ENCODE measurements around the gene KCNN2. TPM values are rescaled to one million over a fixed set of nuclear protein-coding genes. Genes with fewer than 3 reads are reported as not detected.

Gene KCNN2
- total RNA-seq, 1 experiment from 2014 or later = not detected

GRCh38 chr5:114380721-114381120 lies 18.9 kb downstream of the KCNN2 start:
- intact Hi-C loops (cut with micrococcal nuclease) = no loop called here
- no TSS peak for BruUV-seq (replicated peaks)
- RAD21 ChIA-PET (ENCODE audit: low non-redundant PET in 1 of 2, low total read pairs in 2 of 2, uncharacterized antibody in 2 of 2, unreplicated experiment in 2 of 2) = no interaction called here
- H3K79me2 ChIP-seq (ENCODE audit: insufficient read depth, low read length) = no peaks in the 10 kb centered on the region
- H3K9me3 ChIP-seq (ENCODE audit: control insufficient read depth in 1 of 2, insufficient read depth in 1 of 2, low read depth in 1 of 2, low read length in 2 of 2) = no peaks in the 10 kb centered on the region
- no peak overlapping the region for H3K27ac ChIP-seq (ENCODE audit: low read depth, low read length)
- no peak overlapping the region for H2AFZ ChIP-seq (ENCODE audit: low read depth, low read length, poor library complexity, severe bottlenecking)
- H3K36me3 ChIP-seq (ENCODE audit: control insufficient read depth in 1 of 2, insufficient read depth in 2 of 2, low read length in 2 of 2) = no peaks in the 10 kb centered on the region
- no peaks in the 10 kb centered on the region for H3K27me3 ChIP-seq (ENCODE audit: insufficient read depth, low read length)
- no peak for ATAC-seq
- no peaks in the 10 kb centered on the region for H4K20me1 ChIP-seq (ENCODE audit: insufficient read depth)
- POLR2A ChIA-PET = no interaction called here
- no peak overlapping the region for H3K4me2 ChIP-seq (ENCODE audit: low read length)
- H3K4me1 ChIP-seq (ENCODE audit: control insufficient read depth in 1 of 2, insufficient read depth in 2 of 2, low read length in 2 of 2) = no peaks in the 10 kb centered on the region
- H3K9me2 ChIP-seq (ENCODE audit: insufficient read depth) = no peaks in the 10 kb centered on the region
- no peak for DNase-seq (ENCODE audit: low read depth, low spot score)
- CTCF ChIA-PET = no interaction called here
- TF ChIP-seq POLR2AphosphoS5 (IDR thresholded peaks at IDR 0.05; ENCODE audit: low read depth, low read length) (no peak), REST (IDR thresholded peaks at IDR 0.05; ENCODE audit: low read depth) (no peak), ZBTB33 (IDR thresholded peaks at IDR 0.05; ENCODE audit: extremely low read depth, insufficient replicate concordance, low read length) (no peak), CTCF (IDR thresholded peaks at IDR 0.05 in 2 of 3, conservative IDR thresholded peaks at IDR 0.05 in 1 of 3; ENCODE audit: borderline replicate concordance in 1 of 3, insufficient read depth in 1 of 3, low read depth in 2 of 3, low read length in 2 of 3) (no peak), ZNF274 (IDR thresholded peaks at IDR 0.05; ENCODE audit: low read depth, low read length) (no peak), JUND (IDR thresholded peaks at IDR 0.05) (no peak), EZH2 (IDR thresholded peaks at IDR 0.05) (no peak), SRF (IDR thresholded peaks at IDR 0.05; ENCODE audit: low read depth) (no peak), FOSL1 (IDR thresholded peaks at IDR 0.05; ENCODE audit: low read depth) (no peak), ELF1 (IDR thresholded peaks at IDR 0.05; ENCODE audit: borderline replicate concordance, low read depth) (no peak)
- H3K4me3 ChIP-seq (replicated peaks in 1 of 2; ENCODE audit: low read depth in 1 of 2, low read length in 2 of 2) = no peak overlapping the region
- H3K9ac ChIP-seq (ENCODE audit: low read length) = no peak overlapping the region
